Mucosa of stomach (tissue), 1 donor: ENCODE data around the gene ZSWIM4.

Experiments used
- H3K27me3 ChIP-seq: one replicate; pipeline ENCODE4 v1.7.0; 2013; ENCODE audit warnings: mild to moderate bottlenecking, low read length; ENCODE audit not compliant: control insufficient read depth, insufficient read depth
- H3K36me3 ChIP-seq: one replicate; pipeline ENCODE4 v1.7.0; 2013; ENCODE audit warnings: low read length; ENCODE audit not compliant: control insufficient read depth, insufficient read depth
- H3K4me1 ChIP-seq: one replicate; pipeline ENCODE4 v1.7.0; 2013; ENCODE audit warnings: mild to moderate bottlenecking, low read length; ENCODE audit not compliant: control insufficient read depth, insufficient read depth
- H3K4me3 ChIP-seq: one replicate; pipeline ENCODE4 v1.7.0; 2013; ENCODE audit warnings: low read length
- H3K9ac ChIP-seq: one replicate; pipeline ENCODE4 v1.7.0; 2013; ENCODE audit warnings: mild to moderate bottlenecking, low read length, moderate library complexity
- H3K9me3 ChIP-seq: one replicate; pipeline ENCODE4 v1.7.0; 2013; ENCODE audit warnings: mild to moderate bottlenecking, low read length, moderate library complexity; ENCODE audit not compliant: control insufficient read depth
- donor health status: Pancreatic carcinoma.

The ZSWIM4 gene

GRCh38 chr19:13842291-13843103, 47.3 kb downstream of the ZSWIM4 start:
- H3K4me3 ChIP-seq = peak overlapping the region; percentile 90
- H3K9ac ChIP-seq = peak overlapping the region; percentile 99
- no peaks in the 10 kb centered on the region for H3K9me3 ChIP-seq
- peaks cover 71% of the 10 kb centered on the region for H3K4me1 ChIP-seq
- no peaks in the 10 kb centered on the region for H3K27me3 ChIP-seq
- no peaks in the 10 kb centered on the region for H3K36me3 ChIP-seq

- Histone ChIP-seq H3K9ac (peak overlapping the region; percentile 99), H3K36me3 (no peaks in the 10 kb centered on the region), H3K9me3 (no peaks in the 10 kb centered on the region), H3K4me3 (peak overlapping the region; percentile 90), H3K4me1 (peaks cover 74% of the 10 kb centered on the region), H3K27me3 (no peaks in the 10 kb centered on the region)
Measured at GRCh38 chr19:13843104-13843921, 48.1 kb downstream of the ZSWIM4 start.

GRCh38 chr19:13844130-13844631, 48.9 kb downstream of the ZSWIM4 start:
- Histone ChIP-seq H3K27me3 (no peaks in the 10 kb centered on the region), H3K9ac (peak overlapping the region; percentile 99), H3K36me3 (no peaks in the 10 kb centered on the region), H3K4me1 (peaks cover 71% of the 10 kb centered on the region), H3K9me3 (no peaks in the 10 kb centered on the region), H3K4me3 (no peak overlapping the region)

GRCh38 chr19:13846557-13847406, 51.5 kb downstream of the ZSWIM4 start:
- peak overlapping the region; percentile 40 for H3K4me3 ChIP-seq
- H3K36me3 ChIP-seq = no peaks in the 10 kb centered on the region
- H3K9me3 ChIP-seq = no peaks in the 10 kb centered on the region
- no peaks in the 10 kb centered on the region for H3K27me3 ChIP-seq
- H3K9ac ChIP-seq = peak overlapping the region; percentile 98
- H3K4me1 ChIP-seq = peaks cover 76% of the 10 kb centered on the region

DNA sequence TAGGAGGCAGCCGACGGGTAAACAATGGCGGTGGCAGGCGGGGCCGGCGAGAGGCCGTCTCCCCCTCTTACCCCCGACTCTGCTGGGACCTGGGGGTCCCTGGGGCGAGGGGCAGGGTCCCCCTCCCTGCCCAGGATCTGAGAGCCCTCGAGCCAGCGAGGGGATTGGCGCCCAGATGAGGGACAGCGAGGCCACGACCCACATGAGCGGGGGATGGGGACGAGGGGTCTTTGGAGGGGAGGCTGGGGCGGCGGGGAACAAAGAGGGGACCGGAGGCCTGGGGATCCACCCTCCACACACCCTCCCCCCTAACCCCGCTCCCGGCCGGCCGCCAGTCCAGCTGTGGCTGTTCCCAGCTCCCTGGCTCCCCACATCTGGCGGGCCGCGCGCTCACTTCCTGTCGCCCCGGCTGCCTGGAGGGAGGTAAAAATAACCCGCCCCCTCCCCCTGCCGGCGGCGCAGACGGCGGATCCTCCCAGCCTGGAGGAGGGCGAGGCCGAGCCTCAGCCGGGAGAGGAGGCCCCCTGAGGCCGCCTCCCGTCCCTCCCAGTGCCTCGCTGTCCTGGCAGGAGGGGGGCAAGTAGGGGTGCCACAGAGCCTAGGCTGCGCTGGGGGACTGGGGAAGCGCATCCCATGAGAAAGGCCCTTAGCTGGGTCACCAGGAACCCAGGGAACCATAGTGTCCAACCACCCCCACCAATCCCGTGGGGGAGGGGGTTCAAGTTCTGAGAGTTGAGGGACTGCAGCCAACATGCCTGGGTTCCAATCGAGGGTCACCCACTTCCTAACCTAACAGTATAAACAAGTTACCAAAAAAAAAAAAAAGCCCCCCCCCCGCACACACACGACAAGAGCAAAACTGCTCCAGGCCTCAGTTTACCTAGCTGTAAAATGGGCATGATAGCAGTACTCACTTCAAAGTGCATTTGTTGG, 52.4 kb downstream of the ZSWIM4 start:
- peaks cover 82% of the 10 kb centered on the region for H3K4me1 ChIP-seq
- H3K27me3 ChIP-seq = no peaks in the 10 kb centered on the region
- H3K4me3 ChIP-seq = peak overlapping the region; percentile 40
- H3K9me3 ChIP-seq = no peaks in the 10 kb centered on the region
- no peaks in the 10 kb centered on the region for H3K36me3 ChIP-seq
- peak overlapping the region; percentile 98 for H3K9ac ChIP-seq

GRCh38 chr19:13848340-13848677, 53.1 kb downstream of the ZSWIM4 start:
- Histone ChIP-seq H3K4me3 (no peak overlapping the region), H3K9me3 (no peaks in the 10 kb centered on the region), H3K36me3 (no peaks in the 10 kb centered on the region), H3K9ac (peak overlapping the region; percentile 98), H3K4me1 (peaks cover 78% of the 10 kb centered on the region), H3K27me3 (no peaks in the 10 kb centered on the region)

DNA sequence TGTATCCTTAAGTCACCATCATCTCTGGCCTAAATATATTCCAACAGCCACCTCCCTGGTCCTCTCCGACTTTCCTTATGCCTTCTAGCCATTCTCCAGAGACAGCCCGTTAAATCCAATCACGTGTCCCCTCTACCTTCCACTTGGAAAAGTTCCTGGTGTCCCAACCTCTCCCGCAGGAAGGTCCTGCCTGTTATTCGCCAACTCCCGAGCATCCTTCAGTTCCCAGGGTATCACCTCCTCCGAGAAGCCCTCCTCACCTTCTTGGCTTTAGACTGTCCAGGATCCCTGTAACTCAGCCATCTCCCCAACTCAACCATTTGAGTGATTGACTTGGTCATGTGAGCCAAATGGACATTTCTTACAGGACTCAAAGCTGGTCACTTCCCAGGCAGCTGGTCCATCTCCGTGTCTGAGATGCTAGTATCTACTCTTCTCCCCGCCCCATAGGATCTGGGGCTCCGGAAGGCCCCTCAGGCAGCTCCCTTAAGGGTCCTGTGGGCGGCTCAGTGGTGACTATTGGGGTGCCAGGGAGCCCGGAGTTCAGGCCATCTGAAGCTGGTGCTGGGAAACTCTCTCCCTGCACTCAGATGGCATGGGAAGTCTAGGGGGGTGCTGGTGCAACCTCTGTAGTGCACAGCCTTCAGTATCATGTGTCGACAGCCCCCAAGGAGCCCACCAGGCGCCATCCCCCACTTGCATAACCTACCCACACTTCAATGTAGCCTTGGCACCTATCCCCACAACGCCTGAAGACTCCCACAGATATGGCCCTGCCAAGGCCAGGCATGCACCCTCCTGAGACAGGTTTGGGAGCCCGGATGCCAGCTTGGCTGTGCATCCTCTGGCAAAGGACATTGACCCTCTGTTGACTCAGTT, 53.8 kb downstream of the ZSWIM4 start:
- Histone ChIP-seq H3K27me3 (no peaks in the 10 kb centered on the region), H3K36me3 (no peaks in the 10 kb centered on the region), H3K4me3 (no peak overlapping the region), H3K9ac (peak overlapping the region; percentile 20), H3K4me1 (peaks cover 71% of the 10 kb centered on the region), H3K9me3 (no peaks in the 10 kb centered on the region)

- H3K4me1 ChIP-seq = peaks cover 62% of the 10 kb centered on the region
- H3K36me3 ChIP-seq = no peaks in the 10 kb centered on the region
- H3K9me3 ChIP-seq = no peaks in the 10 kb centered on the region
- peak overlapping the region; percentile 89 for H3K9ac ChIP-seq
- no peaks in the 10 kb centered on the region for H3K27me3 ChIP-seq
- peak overlapping the region; percentile 46 for H3K4me3 ChIP-seq
Measured at GRCh38 chr19:13849991-13850909, 55.0 kb downstream of the ZSWIM4 start.

DNA sequence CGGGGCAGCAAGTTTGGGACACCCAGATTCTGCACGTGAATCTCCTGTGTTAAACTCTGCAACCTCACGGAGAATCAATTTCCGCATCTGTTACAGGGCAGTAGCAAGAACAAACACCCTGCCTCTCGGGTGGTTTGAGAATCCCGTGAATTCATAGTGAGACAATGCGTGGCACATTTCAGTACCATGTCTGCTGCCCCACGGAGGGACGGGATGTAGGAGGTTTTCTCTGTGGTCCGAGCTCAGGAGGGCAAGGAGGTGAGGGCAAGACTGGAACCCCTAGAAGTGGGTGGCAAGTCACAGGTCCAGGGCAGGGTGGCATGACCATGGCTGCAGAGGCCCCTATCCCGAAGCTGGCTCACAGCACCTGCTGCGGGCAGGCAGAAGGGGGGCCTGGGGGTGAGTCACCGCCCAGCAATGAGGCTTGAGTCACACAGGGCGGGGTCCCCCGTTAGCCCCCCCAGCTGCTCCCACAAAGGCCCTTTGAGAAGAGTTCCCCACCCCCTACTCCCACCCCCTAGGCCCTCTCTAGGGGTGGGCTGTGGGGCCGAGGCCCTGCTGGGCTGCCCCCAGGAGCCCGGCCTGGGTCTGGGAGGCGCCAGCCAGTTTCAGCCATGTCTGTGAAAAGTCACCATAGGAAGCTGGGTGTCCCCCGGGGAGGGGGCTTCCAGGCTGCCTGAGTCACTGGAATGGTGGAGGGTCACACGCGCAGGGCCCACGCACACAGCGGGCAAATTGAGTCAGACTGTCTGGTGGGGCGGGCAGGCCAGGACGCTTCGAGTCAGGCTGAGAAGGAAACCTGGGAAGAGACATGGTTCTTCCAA, 55.9 kb downstream of the ZSWIM4 start:
- H3K9ac ChIP-seq = peak overlapping the region; percentile 89
- H3K4me1 ChIP-seq = peaks cover 65% of the 10 kb centered on the region
- H3K36me3 ChIP-seq = no peaks in the 10 kb centered on the region
- no peaks in the 10 kb centered on the region for H3K9me3 ChIP-seq
- H3K27me3 ChIP-seq = no peaks in the 10 kb centered on the region
- H3K4me3 ChIP-seq = peak overlapping the region; percentile 46
